Esophagus muscularis mucosa (tissue), 4 donors: ENCODE data around the gene CLINT1. TPM values are rescaled to one million over a fixed set of nuclear protein-coding genes. Genes with fewer than 3 reads are reported as not detected.

ENCODE experiments used
- DNase-seq: peaks from one replicate; pipeline ENCODE4 v3.0.0-alpha.2; 2017; ENCODE audit errors: extremely low spot score
- H3K27ac ChIP-seq, 4 donors: fragments of 200-600 bp; sonication (generic); replicated peaks in 1 of 4; 1 replicate in 3 of 4; 2 replicates in 1 of 4; pipeline ENCODE4 v1.5.1; 2016 to 2019; ENCODE audit warnings: mild to moderate bottlenecking in 1 of 4
- H3K27me3 ChIP-seq, 4 donors: fragments of 200-600 bp; sonication (generic); one replicate each; pipeline versions ENCODE4 v1.5.1 to v1.6.0; 2016 to 2019
- H3K36me3 ChIP-seq, 4 donors: fragments of 200-600 bp; sonication (generic); one replicate each; pipeline ENCODE4 v1.5.1; 2016 to 2019
- H3K4me1 ChIP-seq, 4 donors: fragments of 200-600 bp; sonication (generic); one replicate each; pipeline ENCODE4 v1.5.1; 2016 to 2019
- H3K4me3 ChIP-seq, 4 donors: fragments of 200-600 bp; sonication (generic); 1 replicate in 2 of 4; 2 replicates in 2 of 4; pipeline ENCODE4 v1.5.1; 2016 to 2019; ENCODE audit warnings: mild to moderate bottlenecking in 4 of 4, moderate library complexity in 1 of 4
- H3K9me3 ChIP-seq, 4 donors: fragments of 200-600 bp; sonication (generic); 1 replicate in 3 of 4; 2 replicates in 1 of 4; pipeline ENCODE4 v1.5.1; 2016 to 2019
- CTCF ChIP-seq, 3 experiments: fragments of 200-600 bp in 2 of 3; fragments of 450-650 bp in 1 of 3; sonication (generic) in 2 of 3; IDR thresholded peaks; one replicate each; pipeline ENCODE4 v1.5.1; 2017 to 2019; ENCODE audit warnings: antibody characterized with exemption in 3 of 3, mild to moderate bottlenecking in 2 of 3, moderate library complexity in 1 of 3
- EP300 ChIP-seq: sonication (generic); formaldehyde crosslinking; IDR thresholded peaks from one replicate; pipeline ENCODE4 v1.6.1; 2017; ENCODE audit warnings: antibody characterized with exemption
- POLR2A ChIP-seq: fragments of 450-650 bp; IDR thresholded peaks from one replicate; pipeline ENCODE4 v1.6.1; 2017; ENCODE audit warnings: antibody characterized with exemption, moderate library complexity, mild to moderate bottlenecking, low read depth
- POLR2AphosphoS5 ChIP-seq, 2 donors: sonication (generic); formaldehyde crosslinking; IDR thresholded peaks; one replicate each; pipeline ENCODE4 v1.6.1; 2017; ENCODE audit warnings: antibody characterized with exemption in 2 of 2
- WGBS: methylation state at CpG from one replicate; pipeline ENCODE4 v1.1.5; 2018; 5-methylcytosine and 5-hydroxymethylcytosine counted together
- intact Hi-C: fragments of 100-400 bp; cut with DNase I; formaldehyde crosslinking; loops from one replicate; pipeline ENCODE4 v1.15.1; 2023
- total RNA-seq, 4 donors: library from RNA; depleted of rRNA; stranded (reverse); fragments of >200 nt; gene quantifications; one replicate each; pipeline versions ENCODE4 v1.1.0 to v1.2.1, GENCODE V29; 2016

Gene CLINT1
- total RNA-seq, 4 donors from 2014 or later: 84.3 to 118 (median 107) TPM

GRCh38 chr5:157747766-157748700 is 110.9 kb downstream of the CLINT1 start:
- intact Hi-C loops: loop anchor here (10.0 kb wide), 2 partner anchors 183 to 383 kb away; no protein-coding TSS in a partner anchor
- Histone ChIP-seq H3K27me3 (no peaks in the 10 kb centered on the region), H3K9me3 (no peaks in the 10 kb centered on the region), H3K4me1 (peaks cover 10 to 73% (median 72%) of the 10 kb centered on the region in 4 donors), H3K4me3 (peak overlapping the region in 1 of 4 donors; percentile 3), H3K27ac (peak overlapping the region; percentile 89 to 96 (median 92)), H3K36me3 (peaks cover 17 to 20% (median 18%) of the 10 kb centered on the region in 4 donors)
- WGBS: 78% methylated on average over 8 of the region's 8 CpGs
- TF ChIP-seq POLR2A: no peak
- TF ChIP-seq POLR2AphosphoS5 (IDR thresholded peaks at IDR 0.05): peak; percentile 38 to 65
- no peak for DNase-seq

GRCh38 chr5:157747173-157747740 is 111.7 kb downstream of the CLINT1 start:
- 65% methylated on average over 6 of the region's 6 CpGs for WGBS
- no peaks in the 10 kb centered on the region for H3K27me3 ChIP-seq
- no peak for DNase-seq
- H3K4me3 ChIP-seq: peak overlapping the region in 1 of 4 donors; percentile 3
- H3K36me3 ChIP-seq: peaks cover 9 to 12% (median 11%) of the 10 kb centered on the region in 4 donors
- H3K9me3 ChIP-seq: no peaks in the 10 kb centered on the region
- peaks cover 11 to 77% (median 74%) of the 10 kb centered on the region in 4 donors for H3K4me1 ChIP-seq
- intact Hi-C loops: loop anchor here (10.0 kb wide), 2 partner anchors 182 to 382 kb away; no protein-coding TSS in a partner anchor
- no peak for TF ChIP-seq CTCF (IDR thresholded peaks at IDR 0.05)
- H3K27ac ChIP-seq: peak overlapping the region; percentile 89 to 96 (median 92)

- no peak for TF ChIP-seq CTCF (IDR thresholded peaks at IDR 0.05)
- TF ChIP-seq EP300: peak; percentile 33
- no peak for TF ChIP-seq POLR2A
- peak; percentile 86 to 87 for TF ChIP-seq POLR2AphosphoS5 (IDR thresholded peaks at IDR 0.05)
- intact Hi-C loops: loop anchor here (10.0 kb wide), 2 partner anchors 180 to 380 kb away; no protein-coding TSS in a partner anchor
Measured at GRCh38 chr5:157745041-157745456, 113.9 kb downstream of the CLINT1 start.

GRCh38 chr5:157744051-157745011 is 114.6 kb downstream of the CLINT1 start:
- intact Hi-C loops: loop anchor here (10.0 kb wide), 2 partner anchors 180 to 380 kb away; no protein-coding TSS in a partner anchor
- WGBS: 8% methylated on average over 23 of the region's 56 CpGs
- peak overlapping the region; percentile 89 to 96 (median 92) for H3K27ac ChIP-seq
- H3K9me3 ChIP-seq: no peaks in the 10 kb centered on the region
- no peak for DNase-seq
- peak overlapping the region; percentile 88 to 99 (median 95) for H3K4me3 ChIP-seq
- H3K36me3 ChIP-seq: peaks cover 6 to 10% (median 7%) of the 10 kb centered on the region in 4 donors
- peaks cover 11 to 57% (median 54%) of the 10 kb centered on the region in 4 donors for H3K4me1 ChIP-seq
- no peaks in the 10 kb centered on the region for H3K27me3 ChIP-seq
- TF ChIP-seq POLR2AphosphoS5 (IDR thresholded peaks at IDR 0.05) (no peak), EP300 (no peak), CTCF (IDR thresholded peaks at IDR 0.05) (no peak), POLR2A (no peak)

More at GRCh38 chr5:157745041-157745456, 113.9 kb downstream of the CLINT1 start:
- DNase-seq: no peak
- peak overlapping the region; percentile 89 to 96 (median 92) for H3K27ac ChIP-seq
- WGBS: 73% methylated on average over 4 of the region's 4 CpGs
- no peaks in the 10 kb centered on the region for H3K9me3 ChIP-seq
- H3K4me3 ChIP-seq: peak overlapping the region; percentile 88 to 99 (median 95)
- H3K36me3 ChIP-seq: peaks cover 0 to 3% (median 1%) of the 10 kb centered on the region in 4 donors
- H3K27me3 ChIP-seq: no peaks in the 10 kb centered on the region
- H3K4me1 ChIP-seq: peaks cover 11 to 64% (median 61%) of the 10 kb centered on the region in 4 donors
